Measurements from ENCODE around the gene SON.
A peak's percentile ranks its signal among the peaks of the same experiment; 100 is the strongest.
"Not testable (repeated sequence)": the region's sequence is repeated elsewhere in the genome, so short reads cannot be mapped to it uniquely, and the experiment has no call there.

Gene SON

DNA sequence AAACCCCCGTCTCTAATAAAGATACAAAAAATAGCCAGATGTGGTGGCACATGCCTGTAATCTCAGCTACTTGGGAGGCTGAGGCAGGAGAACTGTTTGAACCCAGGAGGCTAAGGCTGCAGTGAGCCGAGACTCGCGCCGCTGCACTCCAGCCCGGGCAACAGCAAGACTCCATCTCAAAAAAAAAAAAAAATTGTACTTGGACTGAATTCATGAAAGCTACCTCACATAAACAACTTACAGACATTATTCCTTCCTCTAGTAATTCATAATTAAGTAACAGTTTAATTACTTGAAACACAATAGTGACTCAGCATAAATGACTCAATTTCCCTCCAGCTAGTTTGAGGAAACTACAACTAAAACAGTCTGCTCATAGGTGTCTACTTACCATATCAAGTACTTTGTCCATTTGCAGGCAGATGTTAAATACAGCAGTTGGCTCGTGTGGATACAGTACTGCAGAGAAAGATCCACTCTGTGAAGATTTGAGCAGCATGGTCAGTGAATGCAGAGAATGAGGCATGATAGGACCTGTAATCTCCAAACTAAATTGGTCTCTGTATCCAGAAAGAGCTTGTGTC lies 36.2 kb downstream of the SON start:
- DNase-seq (no peak), ATAC-seq (no peak)
- peaks cover 6% of the 10 kb centered on the region for H3K4me1 Mint-ChIP-seq
- no peaks in the 10 kb centered on the region for H3K9me3 Mint-ChIP-seq
- H3K27me3 Mint-ChIP-seq = no peaks in the 10 kb centered on the region
- peak overlapping the region in 1 of 2 donors; percentile 65 for H3K27ac Mint-ChIP-seq
- no peak overlapping the region for H3K4me3 Mint-ChIP-seq

DNA sequence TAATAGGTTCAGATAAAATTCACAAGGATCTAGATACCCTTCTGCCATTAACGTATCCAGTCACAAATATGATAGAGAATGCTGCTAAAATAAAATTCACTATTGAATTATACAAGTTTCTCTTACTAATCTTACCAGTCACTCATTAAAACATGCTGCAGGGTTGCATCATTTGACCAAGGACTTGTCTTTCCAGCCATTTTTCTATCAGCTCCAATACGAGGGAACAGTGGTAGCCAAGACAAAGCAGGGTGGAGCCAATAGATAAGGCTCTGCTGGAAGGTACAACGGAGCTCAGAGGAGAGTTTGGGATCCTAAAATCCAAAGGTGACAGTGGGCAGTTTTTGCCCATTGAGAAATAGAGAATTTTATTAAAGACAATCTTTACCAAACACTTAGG lies 41.6 kb downstream of the SON start:
- Mint-ChIP-seq H3K27me3 (no peaks in the 10 kb centered on the region), H3K9me3 (no peaks in the 10 kb centered on the region)

DNA sequence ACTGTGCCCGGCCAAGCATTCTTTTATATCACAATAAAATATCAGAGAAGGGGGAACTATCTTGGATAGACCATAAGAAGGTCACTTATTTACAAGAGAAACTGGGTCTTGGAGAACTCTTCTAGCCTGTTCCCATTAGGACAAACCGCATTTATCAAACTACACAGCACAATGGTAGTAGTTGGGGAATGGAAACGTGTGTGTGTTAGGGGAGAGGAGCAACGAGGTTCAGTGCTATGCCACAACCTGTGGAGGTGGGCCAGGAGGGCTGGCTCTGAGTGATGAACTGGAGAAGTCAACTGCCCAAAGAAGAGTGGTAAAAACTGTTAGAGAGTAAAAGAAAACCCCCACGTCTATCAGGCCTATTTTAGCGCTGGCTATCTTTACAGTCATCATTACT lies 44.1 kb downstream of the SON start:
- no peak for ATAC-seq
- H3K9me3 Mint-ChIP-seq = no peaks in the 10 kb centered on the region
- DNase-seq = no peak
- H3K4me1 Mint-ChIP-seq = peaks cover 32% of the 10 kb centered on the region
- H3K4me3 Mint-ChIP-seq = peak overlapping the region; percentile 61 to 98
- H3K27ac Mint-ChIP-seq = peak overlapping the region in 1 of 2 donors; percentile 59
- no peaks in the 10 kb centered on the region for H3K27me3 Mint-ChIP-seq

More for the DNA sequence above, 41.6 kb downstream of the SON start:
- DNase-seq = no peak
- H3K4me3 Mint-ChIP-seq = no peak overlapping the region
- H3K27ac Mint-ChIP-seq = peak overlapping the region in 1 of 2 donors; percentile 34
- peaks cover 30% of the 10 kb centered on the region for H3K4me1 Mint-ChIP-seq
- ATAC-seq = no peak

DNA sequence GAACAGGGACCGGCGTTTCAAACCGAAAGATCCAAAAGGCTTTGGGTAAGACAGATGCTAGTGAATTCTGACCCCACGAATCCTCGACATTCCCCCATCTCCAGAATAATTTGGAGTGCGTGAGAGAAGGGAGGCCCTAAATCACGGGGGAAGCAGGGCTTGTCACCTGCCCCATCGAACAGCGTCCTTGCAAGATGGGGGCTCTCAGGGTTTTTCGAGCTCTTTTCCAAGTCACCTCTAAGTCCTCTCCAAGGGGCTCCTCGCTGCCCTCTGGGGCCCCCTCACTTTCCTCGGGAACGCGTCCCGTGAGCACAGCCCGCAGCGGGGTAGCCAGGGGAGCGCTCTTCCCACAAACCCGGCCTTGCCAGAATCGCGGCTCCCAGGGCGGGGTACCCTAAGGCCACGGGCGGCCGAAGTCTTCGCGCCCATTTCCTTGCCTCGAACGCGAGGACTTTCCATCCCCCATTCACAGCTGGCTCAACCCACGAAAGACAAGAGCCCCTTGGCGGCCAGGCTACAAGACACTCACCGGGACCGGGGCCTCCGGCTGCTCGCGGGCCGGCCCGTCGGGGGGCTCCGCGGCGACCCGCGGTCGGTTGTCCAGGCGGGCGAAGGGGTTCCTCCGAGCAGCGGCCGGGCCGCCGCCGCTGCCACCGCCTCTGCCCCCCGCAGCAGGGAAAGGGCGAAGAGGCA lies 45.1 kb downstream of the SON start:
- H3K27me3 Mint-ChIP-seq = no peaks in the 10 kb centered on the region
- H3K27ac Mint-ChIP-seq = peak overlapping the region; percentile 85 to 97
- DNase-seq = peak in 1 of 2 donors; percentile 42
- peaks cover 32% of the 10 kb centered on the region for H3K4me1 Mint-ChIP-seq
- no peaks in the 10 kb centered on the region for H3K9me3 Mint-ChIP-seq
- H3K4me3 Mint-ChIP-seq = peak overlapping the region; percentile 98
- ATAC-seq = peak; percentile 51

DNA sequence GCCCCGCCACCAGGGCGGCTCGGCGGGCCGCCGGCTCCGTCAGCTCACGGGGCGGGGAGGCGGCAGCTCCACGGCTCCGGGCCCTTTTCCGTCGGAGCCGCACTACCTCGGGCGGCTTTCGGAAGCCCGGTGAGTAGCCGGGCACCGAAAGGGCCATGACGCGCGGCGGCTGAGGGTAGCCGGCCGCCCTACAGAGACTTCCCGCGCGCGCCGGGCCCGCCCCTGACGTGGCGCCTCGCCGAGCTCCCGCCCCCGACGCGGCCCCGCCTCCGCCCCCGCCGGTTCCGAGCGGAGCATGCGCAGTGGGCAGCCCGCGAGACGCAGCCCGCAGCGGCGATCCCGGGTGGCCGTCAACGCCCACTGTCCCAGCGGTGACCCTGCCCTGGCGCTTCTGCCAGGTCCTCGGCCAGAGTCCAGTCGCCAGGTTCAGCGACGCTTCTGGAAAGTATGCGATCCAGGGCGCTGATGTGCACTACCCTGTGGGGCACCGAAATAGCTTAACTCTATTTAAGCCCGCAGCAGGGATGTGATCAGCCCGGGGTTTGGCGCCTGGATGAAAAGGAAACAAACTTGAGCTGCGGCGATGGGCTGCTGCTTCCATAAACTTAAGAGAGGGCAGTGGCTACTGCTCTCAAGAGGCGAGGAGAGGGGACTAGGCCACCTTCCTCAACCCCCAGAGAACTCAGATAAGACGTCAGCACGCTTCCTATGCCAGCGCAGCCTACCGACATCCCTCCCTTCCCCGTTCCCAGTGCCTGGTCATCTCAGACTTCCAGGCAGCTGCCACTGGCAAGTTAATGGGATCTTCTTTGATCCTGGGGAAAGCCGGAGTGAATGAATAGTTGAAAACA lies 45.9 kb downstream of the SON start, which contains the start of gene DONSON:
DONSON (minus strand) TSS at position 200 of the 851 bp plus-strand sequence; CDS start at position 157, 43 bp downstream.
- peak within 1 kb of the TSS; percentile 98 for H3K4me3 Mint-ChIP-seq
- no peaks in the 10 kb centered on the region for H3K9me3 Mint-ChIP-seq
- ATAC-seq (peak; percentile 95), DNase-seq (peak; percentile 86 to 91)
- H3K27ac Mint-ChIP-seq = peak within 1 kb of the TSS; percentile 88 to 97
- no peaks in the 10 kb centered on the region for H3K27me3 Mint-ChIP-seq
- H3K4me1 Mint-ChIP-seq = peaks cover 32% of the 10 kb centered on the region

DNA sequence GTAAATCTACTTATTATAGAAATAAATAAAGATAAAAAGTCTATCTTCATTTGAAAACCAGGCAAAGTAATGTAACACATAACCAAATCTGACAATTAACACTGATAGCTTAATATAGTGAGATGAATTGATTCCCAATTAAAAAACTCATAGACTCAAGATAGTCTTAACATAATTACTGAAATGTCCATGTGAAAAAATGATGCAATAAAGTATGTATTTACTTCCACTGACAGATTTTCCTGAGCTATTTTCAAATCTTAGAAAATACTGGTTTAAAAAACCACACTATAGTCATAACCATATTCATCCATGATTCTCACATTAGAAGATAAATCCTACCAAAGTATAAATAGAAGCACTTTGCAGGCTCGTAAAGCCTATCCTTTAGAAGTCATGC lies 55.2 kb downstream of the SON start:
- ATAC-seq = no peak
- H3K27me3 Mint-ChIP-seq = no peaks in the 10 kb centered on the region
- no peak for DNase-seq
- no peaks in the 10 kb centered on the region for H3K4me1 Mint-ChIP-seq
- peak overlapping the region in 1 of 2 donors; percentile 6 for H3K27ac Mint-ChIP-seq
- no peak overlapping the region for H3K4me3 Mint-ChIP-seq
- no peaks in the 10 kb centered on the region for H3K9me3 Mint-ChIP-seq

DNA sequence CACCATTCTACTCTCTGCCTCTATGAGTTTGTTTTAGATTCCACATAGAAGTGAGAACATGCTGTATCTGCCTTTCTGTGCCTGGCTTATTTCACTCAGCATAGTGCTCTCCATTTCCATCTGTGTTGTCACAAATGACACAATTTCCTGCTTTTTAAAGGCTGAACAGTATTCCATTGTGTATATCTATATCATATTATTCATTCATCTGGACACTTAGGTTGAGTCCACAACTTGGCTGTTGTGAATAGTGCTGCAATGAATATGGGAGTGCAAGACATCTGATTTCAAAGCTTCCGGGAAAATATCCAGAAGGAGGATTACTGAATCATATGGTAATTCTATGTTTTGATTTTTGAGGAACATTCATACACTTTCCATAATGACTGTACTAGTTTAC lies 65.7 kb downstream of the SON start:
- H3K27ac Mint-ChIP-seq = no peak overlapping the region
- no peak overlapping the region for H3K4me3 Mint-ChIP-seq
- H3K9me3 Mint-ChIP-seq = no peaks in the 10 kb centered on the region
- H3K4me1 Mint-ChIP-seq = no peaks in the 10 kb centered on the region
- no peaks in the 10 kb centered on the region for H3K27me3 Mint-ChIP-seq
- no peak for DNase-seq
- no peak for ATAC-seq

DNA sequence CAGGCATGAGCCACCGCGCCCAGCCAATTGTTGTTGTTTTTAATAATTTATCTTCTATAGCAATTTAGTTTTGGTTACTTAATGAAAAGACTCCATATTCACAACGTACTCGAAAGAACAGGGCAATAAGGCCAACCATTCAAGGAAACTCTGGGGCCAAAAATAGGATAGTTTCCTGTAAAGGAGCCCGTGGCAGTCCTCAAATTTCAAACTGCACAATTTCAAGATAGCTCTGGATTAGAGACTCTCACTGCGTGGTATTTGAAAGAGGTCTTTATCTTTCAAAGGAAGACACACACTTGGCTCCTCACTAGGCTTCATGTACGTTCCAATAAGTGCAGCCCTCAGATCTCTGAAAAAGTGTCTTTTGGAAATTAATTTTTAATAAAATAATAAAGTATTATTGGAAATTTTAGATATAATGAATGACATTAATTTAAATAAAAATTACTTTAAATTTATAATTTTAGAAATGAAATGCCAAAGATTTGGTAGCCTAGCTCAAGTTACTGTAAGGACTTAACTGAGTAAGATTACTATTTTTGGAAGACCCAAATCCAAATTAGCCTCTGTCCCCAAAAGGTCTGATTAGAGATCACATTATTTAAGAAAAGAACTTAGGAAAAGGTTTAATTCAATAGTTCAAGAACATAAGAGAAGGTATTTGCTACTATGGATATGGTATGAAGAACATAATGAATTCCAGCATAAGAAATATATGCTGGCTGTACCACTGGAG lies 68.3 kb downstream of the SON start:
- Mint-ChIP-seq H3K27me3 (no peaks in the 10 kb centered on the region), H3K9me3 (no peaks in the 10 kb centered on the region), H3K4me1 (no peaks in the 10 kb centered on the region), H3K27ac (no peak overlapping the region), H3K4me3 (no peak overlapping the region)
- DNase-seq (no peak), ATAC-seq (no peak)

DNA sequence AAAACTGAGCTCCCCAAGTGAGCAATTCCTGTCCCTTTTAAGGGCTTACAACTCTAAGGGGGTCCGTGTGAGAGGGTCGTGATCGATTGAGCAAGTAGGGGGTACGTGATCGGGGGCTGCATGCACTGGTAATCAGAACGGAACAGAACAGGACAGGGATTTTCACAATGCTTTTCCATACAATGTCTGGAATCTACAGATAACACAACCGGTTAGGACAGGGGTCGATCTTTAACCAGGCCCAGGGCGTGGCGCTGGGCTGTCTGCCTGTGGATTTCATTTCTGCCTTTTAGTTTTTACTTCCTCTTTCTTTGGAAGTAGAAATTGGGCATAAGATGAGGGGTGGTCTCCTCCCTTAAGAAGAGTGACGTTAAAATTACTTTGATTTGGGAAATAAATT lies 74.7 kb downstream of the SON start:
- H3K4me1 Mint-ChIP-seq, H3K27ac Mint-ChIP-seq, ATAC-seq, H3K27me3 Mint-ChIP-seq, H3K4me3 Mint-ChIP-seq, DNase-seq, H3K9me3 Mint-ChIP-seq: not testable (repeated sequence)

DNA sequence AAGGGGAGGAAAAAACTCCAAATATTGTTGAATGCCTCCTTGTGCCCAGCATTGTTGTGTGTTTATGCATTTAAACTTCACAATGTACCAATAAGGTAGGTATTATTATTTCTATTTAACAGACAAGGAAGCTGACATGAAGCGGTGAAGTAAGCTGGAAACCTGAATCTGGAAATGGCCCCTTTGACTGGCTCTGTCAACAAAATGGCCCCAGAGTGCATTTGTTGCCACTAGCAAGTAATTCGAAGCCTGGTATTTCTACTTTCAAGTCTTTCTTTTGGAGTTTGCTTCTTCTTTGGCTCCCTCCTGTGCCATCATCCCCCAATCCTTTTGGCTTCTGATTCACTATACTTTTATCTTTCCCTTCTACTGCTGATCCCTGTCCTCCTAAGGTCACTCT lies 75.6 kb downstream of the SON start:
- no peaks in the 10 kb centered on the region for H3K4me1 Mint-ChIP-seq
- no peak for ATAC-seq
- no peak overlapping the region for H3K27ac Mint-ChIP-seq
- no peak overlapping the region for H3K4me3 Mint-ChIP-seq
- H3K9me3 Mint-ChIP-seq = no peaks in the 10 kb centered on the region
- no peak for DNase-seq
- no peaks in the 10 kb centered on the region for H3K27me3 Mint-ChIP-seq

DNA sequence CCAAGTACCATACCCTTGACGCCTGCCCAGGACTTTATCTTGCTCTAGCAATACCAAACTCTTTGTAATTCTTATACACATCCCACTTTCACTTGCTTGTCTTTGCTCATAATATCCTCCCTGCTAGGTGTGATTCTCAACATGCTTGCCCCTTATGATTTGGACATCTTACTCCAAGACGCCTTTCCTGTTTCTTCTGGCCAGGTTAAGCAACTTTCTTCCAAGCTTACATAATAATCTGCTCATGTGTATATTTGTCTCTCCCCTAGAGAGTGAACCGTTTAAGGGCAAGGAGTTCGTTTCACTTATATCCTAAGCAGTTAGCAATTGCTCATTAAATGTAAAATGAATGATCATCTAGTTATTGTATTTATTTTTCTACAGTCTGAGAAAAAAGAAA lies 76.9 kb downstream of the SON start:
- H3K4me3 Mint-ChIP-seq = no peak overlapping the region
- no peaks in the 10 kb centered on the region for H3K9me3 Mint-ChIP-seq
- no peaks in the 10 kb centered on the region for H3K27me3 Mint-ChIP-seq
- DNase-seq (no peak), ATAC-seq (no peak)
- no peaks in the 10 kb centered on the region for H3K4me1 Mint-ChIP-seq
- no peak overlapping the region for H3K27ac Mint-ChIP-seq

DNA sequence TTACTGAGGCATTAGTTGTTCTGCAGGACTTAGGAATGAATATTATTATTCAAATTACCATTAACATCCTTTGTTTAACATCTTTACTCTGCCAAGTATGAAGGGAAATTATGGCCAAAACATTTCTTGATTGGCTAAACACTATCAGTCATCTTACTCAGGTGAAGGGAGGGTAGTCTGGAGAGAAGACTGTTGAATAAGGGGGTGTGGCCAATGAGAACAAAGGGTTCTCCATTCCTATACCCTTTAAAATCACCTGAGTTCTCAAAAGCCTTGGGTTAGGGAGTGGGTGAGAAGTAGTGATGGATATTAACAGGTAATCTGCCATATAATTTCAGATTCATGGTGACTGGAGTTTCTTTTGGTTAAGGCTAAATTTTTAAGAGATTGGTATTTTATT lies 79.4 kb downstream of the SON start:
- ATAC-seq = no peak
- DNase-seq = no peak
- H3K4me1 Mint-ChIP-seq = no peaks in the 10 kb centered on the region
- no peak overlapping the region for H3K27ac Mint-ChIP-seq
- H3K4me3 Mint-ChIP-seq = no peak overlapping the region
- H3K9me3 Mint-ChIP-seq = no peaks in the 10 kb centered on the region
- no peaks in the 10 kb centered on the region for H3K27me3 Mint-ChIP-seq

DNA sequence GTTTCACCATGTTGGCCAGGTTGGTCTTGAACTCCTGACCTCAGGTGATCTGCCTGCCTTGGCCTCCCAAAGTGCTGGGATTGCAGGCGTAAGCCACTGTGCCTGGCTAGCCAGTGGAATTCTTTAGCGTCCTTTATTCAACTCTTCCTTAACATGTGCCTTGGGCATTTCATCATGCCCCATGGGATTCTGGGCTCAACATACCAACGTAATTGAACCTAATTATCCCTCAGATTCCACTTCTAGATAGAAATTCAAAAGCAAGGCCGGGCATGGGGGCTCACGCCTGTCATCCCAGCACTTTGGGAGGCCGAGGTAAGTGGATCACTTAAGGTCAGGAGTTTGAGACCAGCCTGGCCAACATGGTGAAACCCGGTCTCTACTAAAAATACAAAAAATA lies 83.3 kb downstream of the SON start:
- H3K4me3 Mint-ChIP-seq, H3K27me3 Mint-ChIP-seq, H3K4me1 Mint-ChIP-seq, DNase-seq, ATAC-seq, H3K9me3 Mint-ChIP-seq: not testable (repeated sequence)
- H3K27ac Mint-ChIP-seq = peak overlapping the region in 1 of 2 donors; percentile 93
